Right renal cortex interstitium (tissue), 3 donors: Measurements from ENCODE around the gene TPK1. TPM values are rescaled to one million over a fixed set of nuclear protein-coding genes. Genes with fewer than 3 reads are reported as not detected.
"Not testable (repeated sequence)": the region's sequence is repeated elsewhere in the genome, so short reads cannot be mapped to it uniquely, and the experiment has no call there.

Experiments
- DNase-seq, 3 donors: peaks; one replicate each; pipeline ENCODE4 v3.0.0-alpha.2; 2013; ENCODE audit warnings: low read depth in 3 of 3, low spot score in 2 of 3
- polyA plus RNA-seq, 3 donors: library from polyadenylated mRNA; unstranded; fragments of 120-200 nt; gene quantifications; one replicate each; pipeline ENCODE4 v1.2.1, GENCODE V29; 2013; ENCODE audit not compliant: insufficient read length in 3 of 3

Gene TPK1
- polyA plus RNA-seq, 3 donors, result 9.2 to 10.9 (median 9.6) TPM

DNA sequence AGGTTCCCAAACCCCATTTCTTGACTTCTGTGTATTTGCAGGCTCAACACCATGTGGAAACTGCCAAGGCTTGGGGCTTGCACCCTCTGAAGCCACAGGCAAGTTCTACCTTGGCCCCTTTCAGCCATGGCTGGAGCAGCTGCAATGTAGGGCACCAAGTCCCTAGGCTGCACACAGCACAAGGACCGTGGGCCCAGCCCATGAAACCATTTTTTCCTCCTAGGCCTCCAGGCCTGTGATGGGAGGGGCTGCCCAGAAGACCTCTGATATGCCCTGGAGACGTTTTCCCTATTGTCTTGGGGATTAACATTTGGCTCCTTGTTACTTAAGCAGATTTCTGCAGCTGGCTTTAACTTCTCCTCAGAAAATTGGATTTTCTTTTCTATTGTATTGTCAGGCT, 408.3 kb downstream of the TPK1 start:
- DNase-seq, result not testable (repeated sequence)

DNA sequence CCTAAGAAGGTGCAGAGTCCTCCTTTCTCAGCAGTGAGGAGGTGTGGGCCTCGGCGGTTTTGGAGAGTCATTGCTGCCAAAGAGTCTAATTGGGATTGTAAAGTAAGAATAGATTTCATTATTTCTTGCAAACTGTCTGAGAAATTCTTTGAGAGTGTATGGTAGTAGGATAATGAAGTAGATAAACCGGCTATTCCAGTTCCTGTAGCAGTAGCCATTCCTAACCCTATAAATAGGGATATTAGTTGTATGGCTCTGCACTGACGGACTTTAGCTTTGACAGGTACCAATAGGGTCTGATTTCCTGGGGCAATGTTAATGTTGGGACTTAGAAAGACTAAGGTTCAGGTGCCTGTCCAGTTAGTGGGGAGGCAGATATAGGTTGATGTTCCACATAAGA, 416.9 kb downstream of the TPK1 start:
- not testable (repeated sequence) for DNase-seq

DNA sequence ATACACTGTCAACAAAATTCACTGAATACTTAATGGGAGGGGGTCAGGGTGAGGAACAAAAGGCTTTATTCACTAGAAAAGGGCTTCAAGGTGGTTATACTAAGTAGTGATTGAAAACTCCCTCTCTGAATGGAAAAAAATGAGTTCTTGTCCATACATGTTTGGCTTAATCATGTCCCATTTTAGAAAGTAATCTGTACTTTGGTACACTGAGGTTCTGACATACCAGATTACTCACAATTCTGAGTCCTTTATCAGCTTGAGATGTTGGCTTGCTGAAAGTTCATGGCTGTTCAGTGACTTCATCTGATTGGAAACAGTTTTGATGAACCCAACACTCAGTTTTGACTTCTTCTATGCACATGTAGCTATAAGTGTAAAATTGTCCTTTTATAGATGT, 419.5 kb downstream of the TPK1 start:
- DNase-seq, result no peak

DNA sequence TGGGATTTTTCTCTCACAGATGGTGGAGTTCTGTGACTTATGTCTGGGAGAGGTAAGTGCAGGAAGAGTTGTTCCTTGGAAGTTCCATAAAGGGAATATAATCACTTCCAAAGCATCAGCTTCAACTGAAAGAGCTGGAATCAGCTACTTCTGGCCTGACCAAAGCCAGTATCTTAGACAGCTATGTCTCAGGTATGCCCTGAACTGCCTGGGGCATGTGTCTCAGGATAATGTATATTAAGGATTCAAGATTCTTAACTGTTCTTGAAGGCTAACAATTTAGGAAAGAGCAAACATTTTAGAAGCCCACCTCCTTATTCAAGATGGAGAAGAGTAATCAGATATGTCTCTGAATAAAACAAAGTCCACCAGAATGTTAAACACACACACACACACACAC, 420.0 kb downstream of the TPK1 start:
- DNase-seq, result no peak

DNA sequence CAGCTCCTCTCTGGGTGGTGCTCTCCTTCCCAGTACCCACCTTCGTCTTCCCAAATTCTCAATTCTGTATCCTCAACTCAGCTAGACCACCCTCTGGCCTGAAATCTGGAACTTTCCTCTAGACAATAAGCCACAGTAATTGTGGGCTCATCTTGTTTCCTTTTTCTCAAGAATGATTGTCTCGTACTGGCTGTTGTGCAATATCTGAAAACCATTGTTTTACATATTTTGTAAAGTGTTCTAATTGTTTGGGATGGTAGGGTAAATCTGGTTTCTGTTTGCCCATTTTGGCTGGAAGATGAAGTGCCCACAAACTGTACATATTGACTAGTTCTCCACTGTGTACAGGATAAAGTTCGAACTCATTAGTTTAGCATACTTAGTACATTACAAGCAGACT, 421.0 kb downstream of the TPK1 start:
- DNase-seq, result no peak

DNA sequence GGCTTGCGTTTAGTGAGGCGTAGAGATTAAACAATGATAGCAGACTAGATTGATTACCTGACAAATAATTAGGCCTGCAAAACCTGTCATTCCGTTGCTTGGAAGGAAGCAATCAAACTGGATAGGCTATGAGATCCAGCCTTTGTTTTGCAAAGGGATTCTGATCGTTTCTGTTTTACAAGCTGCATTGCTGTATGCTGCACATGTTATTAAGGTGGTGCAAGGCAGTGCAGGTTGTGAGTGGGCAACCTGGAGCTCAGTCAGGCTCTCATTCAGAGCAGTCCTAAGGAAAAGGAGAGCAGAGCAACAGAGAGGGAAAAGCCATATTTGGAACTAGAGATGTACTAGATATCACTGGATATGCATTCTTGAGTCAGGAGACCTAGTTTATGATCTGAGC, 425.4 kb downstream of the TPK1 start:
- DNase-seq, result no peak

DNA sequence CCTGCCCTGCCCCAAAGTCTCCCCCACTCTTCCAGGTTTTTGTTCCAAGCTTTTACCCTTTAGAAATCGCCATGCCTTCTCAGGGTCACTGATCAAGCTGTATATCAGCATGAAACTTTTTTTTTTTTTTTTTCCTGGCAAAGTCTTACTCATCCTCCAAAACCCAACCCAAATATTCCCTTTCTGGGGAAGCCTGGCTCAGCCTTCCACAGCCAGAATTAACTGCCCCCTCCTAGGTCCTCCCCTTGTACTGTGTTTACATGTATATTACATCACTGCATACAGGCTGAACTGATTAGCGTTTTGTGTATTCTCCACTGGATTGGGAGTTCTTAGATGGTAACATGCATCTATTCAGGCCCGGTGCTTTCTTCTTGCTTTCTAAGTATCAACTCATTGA, 427.7 kb downstream of the TPK1 start:
- no peak for DNase-seq

DNA sequence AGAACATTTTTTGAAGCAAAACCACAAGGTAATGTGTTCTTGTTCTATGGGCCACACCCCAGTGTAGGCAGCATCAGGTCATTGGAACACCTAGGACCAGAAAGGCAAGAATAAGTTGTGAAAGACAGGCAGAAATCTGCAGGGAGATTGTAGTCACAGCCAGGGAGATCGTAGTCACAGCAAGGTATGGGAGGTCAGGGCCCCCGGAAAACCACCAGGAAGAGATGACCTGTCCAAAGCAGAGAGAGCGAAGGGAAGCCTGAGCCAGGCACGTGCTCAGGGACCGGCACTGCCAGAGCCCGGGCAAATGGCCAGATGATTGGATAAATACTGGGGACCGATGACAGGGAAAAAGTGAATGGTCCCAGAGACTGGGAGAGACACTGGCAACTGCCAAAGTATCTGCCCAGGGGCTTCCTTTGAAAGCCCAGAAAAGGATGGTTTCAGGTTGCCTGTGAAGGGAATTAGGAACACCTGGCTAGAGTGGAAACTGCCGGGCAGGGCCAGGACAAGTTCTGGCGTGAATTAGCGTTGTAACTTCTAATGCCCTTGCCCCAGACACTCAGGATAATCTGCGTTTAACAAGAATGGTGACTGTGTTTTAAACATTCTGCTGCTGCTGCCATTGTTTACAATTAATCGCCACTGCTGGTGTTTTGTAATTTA, 428.5 kb downstream of the TPK1 start:
- DNase-seq, result no peak

DNA sequence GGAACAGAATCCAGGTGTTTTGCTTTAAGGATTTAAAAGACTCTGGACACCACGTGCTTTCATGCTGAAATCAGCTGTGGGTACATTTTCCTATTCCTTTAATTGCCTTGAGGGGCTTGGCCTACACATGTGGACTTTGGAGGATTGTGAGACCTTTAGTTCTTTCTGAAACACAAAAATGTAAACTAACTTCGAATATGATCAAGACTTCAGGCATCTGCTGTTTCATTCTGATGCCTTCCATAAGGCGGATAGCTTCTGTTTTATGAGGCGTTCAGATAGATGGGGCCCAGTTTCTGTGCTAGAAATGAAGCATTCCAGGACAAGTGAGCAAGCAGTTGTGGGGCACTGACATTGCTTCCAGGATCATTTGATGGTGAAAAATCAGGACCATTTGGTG, 430.9 kb downstream of the TPK1 start:
- no peak for DNase-seq

DNA sequence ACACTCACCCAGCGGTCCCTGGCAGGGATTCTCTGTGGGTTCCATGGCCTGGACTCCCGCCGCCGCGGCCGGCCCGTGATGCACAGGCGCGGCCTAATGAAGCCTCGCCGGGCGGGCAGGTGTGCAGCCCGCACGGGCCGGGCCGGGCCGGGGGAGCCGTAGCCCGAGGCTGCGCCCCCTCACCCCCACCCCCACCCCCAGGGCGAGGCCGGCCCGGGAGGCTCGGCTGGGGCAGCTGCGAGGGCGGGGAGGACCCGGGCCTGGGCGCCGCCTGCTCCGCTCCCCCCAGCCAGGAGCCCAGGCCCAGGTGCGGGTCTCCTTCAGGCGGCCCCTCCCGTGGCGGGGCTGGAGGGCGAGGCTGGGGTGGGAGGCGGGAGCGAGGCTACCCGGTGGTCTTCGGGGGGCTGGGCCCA, 432.2 kb downstream of the TPK1 start, which contains the start of gene NOBOX:
Gene NOBOX (minus strand): TSS at position 45 of the 413 bp plus-strand sequence.
- no peak for DNase-seq

DNA sequence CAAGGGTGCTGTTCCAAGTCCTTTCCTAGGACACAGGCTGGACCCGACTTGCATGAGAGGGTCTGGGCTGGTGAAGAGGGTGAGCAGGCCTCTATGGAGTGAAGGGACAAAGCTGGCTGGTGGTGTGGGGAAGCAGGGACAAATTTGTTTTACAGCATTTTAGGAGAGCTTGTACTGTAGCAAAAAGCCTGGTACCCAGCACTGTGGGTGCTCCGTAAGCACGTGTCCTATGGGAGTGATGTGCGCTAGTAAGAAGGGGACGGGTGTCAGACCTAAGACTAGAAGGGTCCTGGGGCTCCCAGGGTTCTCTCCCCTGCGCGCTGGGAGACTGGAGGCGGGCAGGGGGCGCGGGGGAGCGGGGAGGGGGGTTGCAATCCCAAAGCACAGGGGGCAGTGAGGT, 432.8 kb downstream of the TPK1 start:
- DNase-seq, result no peak
